ENCODE results near the gene MPP1.

Gene MPP1

DNA sequence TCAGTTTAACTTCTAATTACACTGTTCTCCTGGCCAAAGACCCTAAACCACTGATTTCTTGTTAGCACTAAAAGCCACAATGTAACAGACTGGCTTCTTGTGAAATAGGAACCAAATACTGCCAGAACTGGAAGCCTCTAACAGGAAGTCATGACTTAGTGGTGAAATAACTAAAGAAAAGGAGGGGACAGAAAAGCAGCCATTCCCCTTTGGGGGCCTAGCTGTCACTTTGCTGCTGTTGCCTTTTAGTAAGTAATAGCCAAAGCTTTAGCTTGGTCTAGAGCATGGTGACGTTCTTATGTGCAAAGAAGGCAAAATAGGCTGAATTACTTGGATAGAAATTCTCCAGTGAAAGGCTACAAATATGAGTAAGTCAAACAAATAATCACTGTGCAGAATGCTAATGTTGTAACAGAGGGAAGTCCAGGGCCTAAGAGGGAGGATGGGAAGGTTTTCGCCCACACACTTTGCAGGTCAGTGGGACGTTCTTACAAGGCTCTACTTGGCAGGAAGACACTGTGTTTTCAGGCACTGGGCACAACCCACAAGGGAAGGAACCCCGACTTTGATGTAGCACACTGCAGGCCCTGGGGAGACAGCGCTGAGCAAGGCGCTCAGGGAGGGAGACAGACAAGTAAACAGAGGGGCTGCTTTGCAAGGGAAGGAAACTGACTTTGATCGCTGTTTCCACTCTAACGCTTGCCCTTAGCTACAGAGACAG lies 71.1 kb downstream of the MPP1 start:
- in situ Hi-C loops (cut with MboI; ENCODE audit: low sequenced_read_pairs) = no loop called here

DNA sequence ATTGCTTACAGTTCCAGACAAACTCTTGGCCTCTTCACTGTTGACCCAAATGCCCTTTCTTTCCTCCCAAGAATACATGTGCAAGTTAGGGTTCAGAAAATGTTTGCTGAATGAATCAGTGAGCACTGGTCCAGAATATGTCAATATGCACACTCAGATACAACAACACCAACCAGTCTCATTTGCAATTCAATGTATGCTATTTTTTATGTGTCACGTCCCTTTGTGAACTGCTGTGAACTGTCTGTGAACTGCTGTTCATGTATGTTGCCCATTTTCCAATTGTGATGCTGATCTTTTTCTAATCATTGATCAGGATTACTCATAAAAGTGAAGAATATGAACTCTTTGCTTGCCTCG lies 72.2 kb downstream of the MPP1 start:
- in situ Hi-C loops (cut with MboI; ENCODE audit: low sequenced_read_pairs) = no loop called here

DNA sequence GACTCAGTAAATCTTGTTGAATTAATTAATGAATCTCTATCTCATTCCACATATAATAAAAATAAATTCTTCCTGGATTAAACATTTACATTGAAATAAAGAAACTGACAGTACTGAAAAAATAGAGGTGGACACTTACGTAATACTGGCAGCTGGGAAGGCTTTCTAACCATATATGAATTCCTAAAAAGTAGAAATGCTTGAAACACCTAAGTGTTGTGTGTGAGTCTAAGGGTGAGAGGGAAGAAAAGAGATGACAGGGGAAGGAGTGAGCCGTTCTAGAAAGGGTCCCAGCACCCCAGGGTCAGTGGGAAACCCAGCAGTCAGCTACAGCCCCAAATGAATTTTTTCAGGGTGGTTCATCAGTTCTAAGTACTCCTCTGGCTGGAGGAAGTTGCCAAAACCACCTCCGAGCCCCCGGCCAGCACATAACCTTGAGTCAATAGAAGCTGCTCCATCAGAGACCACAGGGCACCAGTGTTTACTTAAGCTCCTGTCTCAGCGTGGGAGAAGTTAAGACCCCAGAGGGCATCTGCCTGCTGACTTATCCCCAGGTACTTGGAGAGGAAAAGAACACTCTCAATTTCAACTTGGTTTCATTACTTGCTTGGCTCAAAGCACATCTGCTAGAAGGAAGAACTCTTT lies 72.7 kb downstream of the MPP1 start:
- in situ Hi-C loops (cut with MboI; ENCODE audit: low sequenced_read_pairs) = no loop called here

DNA sequence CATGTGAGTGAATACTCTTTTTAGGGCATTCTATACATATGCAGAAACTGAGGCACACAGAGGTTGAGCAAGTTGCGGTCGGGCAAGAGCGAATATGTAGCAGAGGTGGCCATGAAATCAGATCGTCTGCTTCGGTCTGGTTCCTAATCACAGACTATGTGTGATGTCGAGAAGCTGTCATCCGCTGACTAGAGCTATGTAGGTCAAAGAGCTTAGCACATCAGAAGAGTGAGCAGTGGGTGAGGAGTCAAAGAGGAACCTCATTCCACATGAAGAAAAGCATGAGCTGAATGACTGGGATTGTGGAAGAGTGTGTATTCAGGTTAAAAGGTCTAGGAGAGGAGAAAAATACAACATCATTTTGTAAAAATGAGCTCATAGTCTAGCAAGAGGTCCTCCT lies 73.4 kb downstream of the MPP1 start:
- in situ Hi-C loops (cut with MboI; ENCODE audit: low sequenced_read_pairs) = no loop called here

DNA sequence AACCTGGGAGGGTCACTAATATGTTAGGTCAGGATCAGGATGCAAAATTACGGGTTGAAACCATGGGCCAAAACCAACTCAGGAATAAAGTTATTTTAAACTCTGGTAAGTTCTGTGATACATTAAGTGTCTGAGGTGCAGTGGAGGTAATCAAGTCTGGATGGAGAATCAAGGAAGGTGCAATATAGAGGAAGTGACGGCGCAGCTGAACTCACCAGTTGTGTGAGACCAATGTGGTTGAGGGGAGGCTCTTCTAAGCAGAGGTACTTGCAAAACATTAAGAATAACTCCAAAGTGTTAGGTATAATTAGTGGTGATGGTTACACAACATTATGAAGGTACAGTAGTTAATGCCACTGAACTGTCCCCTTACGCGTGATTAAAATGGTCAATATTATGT lies 74.1 kb downstream of the MPP1 start:
- in situ Hi-C loops (cut with MboI; ENCODE audit: low sequenced_read_pairs) = no loop called here

DNA sequence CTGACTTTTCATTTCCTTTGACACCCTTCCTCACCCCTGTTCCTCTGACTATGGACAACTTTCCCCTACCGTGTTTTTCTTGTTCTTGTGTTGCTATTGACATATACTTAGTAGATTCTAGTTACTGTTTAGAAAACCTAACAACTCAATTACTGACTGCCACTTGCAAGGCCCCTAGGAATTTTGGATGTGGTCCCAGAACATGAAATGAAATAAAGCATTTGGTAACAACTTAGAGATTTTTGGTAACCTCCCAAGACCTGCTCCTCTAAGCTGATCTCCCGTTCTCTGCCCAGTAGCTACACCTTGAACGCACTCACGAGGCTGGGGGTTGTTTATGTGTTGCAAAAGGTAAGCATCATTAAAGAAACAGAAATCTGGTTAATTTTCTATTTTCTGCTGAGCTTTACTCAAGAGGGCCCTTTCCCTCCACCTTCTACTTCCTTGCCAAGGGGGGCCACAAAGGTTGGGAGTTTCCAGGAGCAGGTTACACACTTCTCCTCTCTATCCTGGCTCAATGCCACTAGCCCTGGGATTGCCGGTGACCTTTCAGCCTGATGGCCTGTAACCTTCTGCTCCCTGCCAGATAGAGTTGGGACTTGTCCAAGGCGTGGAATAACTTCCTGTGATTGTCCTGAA lies 74.9 kb downstream of the MPP1 start:
- in situ Hi-C loops (cut with MboI; ENCODE audit: low sequenced_read_pairs) = no loop called here

DNA sequence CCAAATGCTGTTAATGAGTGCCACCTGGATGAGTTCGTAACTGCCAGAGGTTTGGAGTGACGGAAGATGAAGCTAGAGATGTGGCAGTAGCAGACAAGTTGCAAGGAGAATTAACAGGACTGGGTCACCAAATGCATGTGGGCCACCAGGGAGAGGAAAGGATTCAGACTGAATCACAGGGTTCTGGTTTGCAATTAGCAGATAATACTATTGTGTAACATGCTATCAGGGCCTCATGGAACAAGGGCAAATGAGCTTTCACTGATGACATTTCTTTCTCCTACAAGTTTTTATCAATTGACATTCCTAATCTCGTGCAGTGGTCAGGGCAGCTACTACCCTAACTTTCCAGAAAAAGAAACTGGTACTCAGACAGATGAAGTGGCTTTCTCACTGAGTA lies 75.8 kb downstream of the MPP1 start:
- in situ Hi-C loops (cut with MboI; ENCODE audit: low sequenced_read_pairs) = no loop called here
